ENCODE data around the gene SNTG2.

- TF ChIP-seq POLR2A (IDR thresholded peaks at IDR 0.05) (no peak), POLR2AphosphoS5 (IDR thresholded peaks at IDR 0.05) (no peak)
- TF ChIP-seq, protein P1, sequence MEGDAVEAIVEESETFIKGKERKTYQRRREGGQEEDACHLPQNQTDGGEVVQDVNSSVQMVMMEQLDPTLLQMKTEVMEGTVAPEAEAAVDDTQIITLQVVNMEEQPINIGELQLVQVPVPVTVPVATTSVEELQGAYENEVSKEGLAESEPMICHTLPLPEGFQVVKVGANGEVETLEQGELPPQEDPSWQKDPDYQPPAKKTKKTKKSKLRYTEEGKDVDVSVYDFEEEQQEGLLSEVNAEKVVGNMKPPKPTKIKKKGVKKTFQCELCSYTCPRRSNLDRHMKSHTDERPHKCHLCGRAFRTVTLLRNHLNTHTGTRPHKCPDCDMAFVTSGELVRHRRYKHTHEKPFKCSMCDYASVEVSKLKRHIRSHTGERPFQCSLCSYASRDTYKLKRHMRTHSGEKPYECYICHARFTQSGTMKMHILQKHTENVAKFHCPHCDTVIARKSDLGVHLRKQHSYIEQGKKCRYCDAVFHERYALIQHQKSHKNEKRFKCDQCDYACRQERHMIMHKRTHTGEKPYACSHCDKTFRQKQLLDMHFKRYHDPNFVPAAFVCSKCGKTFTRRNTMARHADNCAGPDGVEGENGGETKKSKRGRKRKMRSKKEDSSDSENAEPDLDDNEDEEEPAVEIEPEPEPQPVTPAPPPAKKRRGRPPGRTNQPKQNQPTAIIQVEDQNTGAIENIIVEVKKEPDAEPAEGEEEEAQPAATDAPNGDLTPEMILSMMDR (IDR thresholded peaks at IDR 0.05), result no peak
These were observed 24.4 kb downstream of the SNTG2 start for GRCh38 chr2:975095-975494.

All from prostate gland (tissue), 2 donors.